M059J (cell line): ENCODE measurements around the gene RUSF1. TPM values are rescaled to one million over a fixed set of nuclear protein-coding genes. Genes with fewer than 3 reads are reported as not detected.
"Not testable (repeated sequence)": the region's sequence is repeated elsewhere in the genome, so short reads cannot be mapped to it uniquely, and the experiment has no call there.

ENCODE experiments used
- DNase-seq: peaks from one replicate; pipeline ENCODE4 v3.0.0-alpha.2; 2012; ENCODE audit warnings: low read depth
- total RNA-seq: library from RNA; depleted of rRNA; stranded (reverse); fragments of >200 nt; shearing (Covaris generic); gene quantifications from 2 replicates; pipeline ENCODE4 v1.2.3, GENCODE V29; 2014

Gene RUSF1
- total RNA-seq, 1 experiment from 2014 or later: 47.8 TPM

GRCh38 chr16:31487071-31487719 is 21.0 kb downstream of the RUSF1 start:
- no peak for DNase-seq

GRCh38 chr16:31486045-31486444 is 22.1 kb downstream of the RUSF1 start:
- no peak for DNase-seq

GRCh38 chr16:31485571-31485970 is 22.6 kb downstream of the RUSF1 start:
- DNase-seq: no peak

- peak; percentile 26 for DNase-seq
Observed at GRCh38 chr16:31484491-31485171, 23.6 kb downstream of the RUSF1 start.

- not testable (repeated sequence) for DNase-seq
Observed at GRCh38 chr16:31484048-31484447, 24.1 kb downstream of the RUSF1 start.

DNA sequence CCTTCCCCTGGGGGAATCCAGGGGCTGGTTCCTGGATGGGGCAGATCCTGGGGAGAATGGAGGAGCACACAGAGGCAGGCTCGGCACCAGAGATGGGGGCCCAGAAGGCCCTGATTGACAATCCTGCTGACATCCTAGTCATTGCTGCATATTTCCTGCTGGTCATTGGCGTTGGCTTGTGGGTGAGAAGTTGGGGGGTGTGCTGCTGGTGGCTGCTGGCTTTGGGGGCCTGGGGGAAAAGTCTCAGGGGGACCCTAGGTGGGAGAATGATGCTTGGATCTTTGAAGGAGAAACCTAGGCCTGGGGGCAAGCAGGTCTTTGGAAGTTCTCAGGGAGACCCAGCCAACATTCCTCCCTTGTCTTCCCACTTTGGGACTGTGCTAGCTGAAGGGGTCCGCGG is 25.1 kb downstream of the RUSF1 start, which contains the start of gene SLC5A2:
TSS of gene SLC5A2 (plus strand) at position 43 of the 400 bp plus-strand sequence. CDS start at position 57, 14 bp downstream.
- DNase-seq: no peak

DNA sequence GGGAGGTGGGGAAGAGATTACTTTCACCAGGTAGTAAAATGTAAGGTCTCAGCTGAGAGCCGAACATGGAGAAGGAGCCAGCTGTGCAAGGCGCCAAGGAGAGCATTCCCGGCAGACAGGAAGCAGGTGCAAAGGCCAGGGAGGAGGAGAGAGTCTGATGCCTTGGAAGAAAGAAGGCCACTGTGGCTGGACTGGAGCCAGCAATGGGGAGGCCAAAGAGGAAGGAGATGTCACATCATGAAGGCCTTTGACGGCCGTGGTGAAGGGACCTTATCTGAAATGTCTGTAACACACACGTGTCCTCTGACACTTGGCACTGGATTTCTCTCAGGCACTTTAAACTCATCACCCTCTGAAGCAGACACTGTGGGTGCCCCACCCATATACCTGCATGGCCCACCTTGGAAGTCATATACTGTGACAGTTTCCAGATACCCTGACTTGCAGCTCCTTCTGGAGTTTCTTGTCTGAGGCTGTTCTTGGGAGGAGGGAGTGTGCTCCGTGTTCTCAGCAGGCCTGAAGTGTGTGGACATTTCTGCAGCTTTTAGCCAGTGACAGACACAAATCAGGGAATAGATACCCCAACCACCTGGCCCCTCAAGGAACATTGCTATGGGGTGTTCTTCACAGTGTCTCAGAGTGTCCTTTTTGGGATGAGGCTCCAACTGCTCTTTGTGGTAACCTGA is 27.2 kb downstream of the RUSF1 start:
- DNase-seq: no peak

GRCh38 chr16:31479751-31480150 is 28.4 kb downstream of the RUSF1 start:
- no peak for DNase-seq

DNA sequence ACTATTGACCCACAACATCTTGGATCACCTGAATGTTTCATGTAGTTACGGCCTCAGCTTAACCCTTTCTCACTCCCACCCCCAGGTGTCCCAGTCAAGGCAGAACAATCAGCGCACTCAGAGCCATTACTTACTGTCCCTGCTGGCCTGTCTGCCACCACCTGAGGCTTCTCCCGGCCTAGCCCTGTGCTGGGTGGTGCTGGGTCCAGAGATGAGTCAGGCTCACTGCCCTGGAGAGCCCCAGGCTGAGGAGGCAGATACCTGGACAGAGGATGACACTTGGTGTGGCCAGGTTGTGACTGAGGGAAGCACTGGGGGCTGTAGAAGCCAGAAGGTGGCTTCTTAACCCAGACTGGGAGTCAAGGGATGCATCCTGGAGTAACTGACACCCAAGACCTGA is 29.2 kb downstream of the RUSF1 start:
- DNase-seq: no peak

DNA sequence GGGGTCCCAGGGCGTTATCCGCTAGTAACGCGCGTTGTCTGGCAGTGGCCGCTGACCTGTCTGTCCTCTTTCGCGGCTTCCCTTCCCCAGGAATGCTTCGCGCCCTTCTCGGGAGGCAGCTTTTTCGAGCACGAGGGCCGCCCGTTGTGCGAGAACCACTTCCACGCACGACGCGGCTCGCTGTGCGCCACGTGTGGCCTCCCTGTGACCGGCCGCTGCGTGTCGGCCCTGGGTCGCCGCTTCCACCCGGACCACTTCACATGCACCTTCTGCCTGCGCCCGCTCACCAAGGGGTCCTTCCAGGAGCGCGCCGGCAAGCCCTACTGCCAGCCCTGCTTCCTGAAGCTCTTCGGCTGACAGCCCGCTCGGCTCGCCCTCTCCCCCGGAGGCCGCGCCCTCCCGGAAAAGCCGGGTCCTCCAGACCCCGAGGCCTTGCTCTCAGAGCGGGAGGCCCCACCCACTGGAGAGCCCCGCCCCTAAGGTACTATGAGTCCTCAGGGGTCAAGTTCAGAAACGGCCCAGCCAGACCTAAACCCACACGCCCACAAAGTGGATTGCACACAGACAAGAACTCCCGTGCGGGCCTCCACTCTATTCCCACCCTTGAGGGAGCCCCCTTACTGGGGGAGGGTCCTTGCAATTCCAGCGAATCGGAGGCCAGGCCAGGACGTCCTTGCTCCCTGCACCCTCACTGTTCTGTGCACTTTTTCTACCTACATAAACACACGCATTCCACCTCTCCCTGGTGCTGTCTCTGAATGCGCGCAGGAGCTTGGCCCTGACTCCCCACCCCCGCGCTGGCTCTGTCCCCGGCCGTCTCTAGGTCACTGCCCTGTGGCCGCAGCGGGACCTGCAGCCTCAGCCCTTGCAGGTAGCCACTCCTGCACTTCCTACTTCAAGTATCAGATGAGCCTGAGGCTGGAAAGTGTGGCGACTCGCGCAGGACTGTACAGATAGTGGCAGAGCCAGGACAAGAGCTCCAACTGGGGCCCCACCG is 30.7 kb downstream of the RUSF1 start:
- DNase-seq: no peak

DNA sequence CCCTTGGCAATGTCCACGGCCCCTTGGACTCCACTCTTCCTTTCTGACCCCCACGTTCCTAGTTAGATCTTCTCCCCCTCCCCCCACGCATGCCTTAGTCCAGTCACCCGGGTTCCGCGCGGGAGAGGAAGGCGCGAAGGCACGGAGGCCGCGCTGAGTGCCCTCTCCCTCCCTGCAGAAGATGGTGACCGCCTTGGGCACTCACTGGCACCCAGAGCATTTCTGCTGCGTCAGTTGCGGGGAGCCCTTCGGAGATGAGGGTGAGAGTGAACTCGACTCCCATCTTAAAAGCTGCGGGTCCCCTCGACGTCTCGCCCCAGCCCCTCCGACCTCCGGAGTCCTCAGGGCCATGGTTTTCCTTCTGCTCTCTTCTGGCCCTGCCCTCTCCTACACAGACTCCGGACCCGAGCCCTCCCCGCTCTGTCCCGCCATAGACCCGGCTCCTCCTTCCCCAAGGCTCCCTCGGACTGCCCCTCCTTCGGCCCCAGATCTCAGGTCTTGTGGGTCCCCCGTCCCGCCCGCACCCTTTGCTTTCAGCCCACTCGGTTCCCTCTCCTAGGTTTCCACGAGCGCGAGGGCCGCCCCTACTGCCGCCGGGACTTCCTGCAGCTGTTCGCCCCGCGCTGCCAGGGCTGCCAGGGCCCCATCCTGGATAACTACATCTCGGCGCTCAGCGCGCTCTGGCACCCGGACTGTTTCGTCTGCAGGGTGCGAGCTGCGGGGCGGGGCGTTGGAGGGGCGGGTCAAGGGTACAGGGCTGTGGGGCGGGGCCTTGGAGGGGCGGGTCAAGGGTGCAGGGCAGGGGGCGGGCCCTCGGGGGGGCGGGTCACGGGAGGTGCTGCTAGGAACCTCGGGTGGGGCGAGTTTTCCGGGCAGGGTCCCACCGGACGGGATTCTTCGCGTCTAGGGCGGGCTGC is 31.6 kb downstream of the RUSF1 start:
- DNase-seq: no peak

- no peak for DNase-seq
Observed at GRCh38 chr16:31475946-31476302, 32.3 kb downstream of the RUSF1 start.

GRCh38 chr16:31474773-31475738 is 33.1 kb downstream of the RUSF1 start:
- no peak for DNase-seq

- no peak for DNase-seq
Observed at GRCh38 chr16:31474173-31474714, 33.9 kb downstream of the RUSF1 start.

GRCh38 chr16:31473264-31473984 is 34.8 kb downstream of the RUSF1 start:
- DNase-seq: no peak

- DNase-seq: peak; percentile 54
Observed at GRCh38 chr16:31472709-31473203, 35.4 kb downstream of the RUSF1 start.

GRCh38 chr16:31471875-31472708 is 36.1 kb downstream of the RUSF1 start, which contains the start of gene TGFB1I1:
TSS of gene TGFB1I1 (plus strand) at chr16:31472152. CDS start at chr16:31472189, 37 bp downstream.
- peak; percentile 73 for DNase-seq
